Measurements from ENCODE around the gene HOXD11. TPM values are rescaled to one million over a fixed set of nuclear protein-coding genes. Genes with fewer than 3 reads are reported as not detected.

HOXD11 gene
- total and polyA plus RNA-seq, 2 donors (not counting 3 experiments of a cell fraction or from before 2014, with no cell fraction given), result not detected

GRCh38 chr2:176152350-176153181, 45.5 kb downstream of the HOXD11 start:
- POLR2A ChIA-PET, result interaction anchor here (0.6 kb wide), 1 partner anchor 29 kb away, joined by 3 read pairs; no protein-coding TSS in a partner anchor
- Histone ChIP-seq H3K4me1 (ENCODE audit: control insufficient read depth, extremely low read depth, insufficient read depth, low read length) (no peaks in the 10 kb centered on the region), H3K4me2 (ENCODE audit: insufficient read depth, low read length) (no peak overlapping the region), H3K27me3 (ENCODE audit: control insufficient read depth in 2 of 2, insufficient read depth in 2 of 2, low read length in 2 of 2) (no peaks in the 10 kb centered on the region), H2AFZ (ENCODE audit: low read depth, low read length) (no peak overlapping the region), H3K9me1 (replicated peaks; ENCODE audit: control insufficient read depth, extremely low read depth, insufficient read depth, low read length) (no peaks in the 10 kb centered on the region), H3K36me3 (ENCODE audit: control insufficient read depth in 2 of 2, extremely low read depth in 1 of 2, insufficient read depth in 2 of 2, low read length in 2 of 2) (peaks cover 2 to 22% of the 10 kb centered on the region in 2 experiments), H3K9me3 (replicated peaks; ENCODE audit: control insufficient read depth, insufficient read depth, low read length) (no peaks in the 10 kb centered on the region), H3K79me2 (ENCODE audit: control insufficient read depth, insufficient read depth, low read length) (peaks cover 19% of the 10 kb centered on the region), H4K20me1 (replicated peaks; ENCODE audit: control insufficient read depth, extremely low read depth, insufficient read depth, low read length) (no peaks in the 10 kb centered on the region), H3K4me3 (replicated peaks in 1 of 3; ENCODE audit: insufficient read depth in 1 of 3, low read depth in 1 of 3, low read length in 3 of 3) (no peak overlapping the region), H3K27ac (ENCODE audit: insufficient read depth, low read depth, low read length) (no peak overlapping the region), H3K9ac (replicated peaks; ENCODE audit: extremely low read depth, insufficient read depth, low read length) (no peak overlapping the region)
- FAIRE-seq, result no peak
- DNase-seq (ENCODE audit: low read depth, low spot score), result no peak
- BruUV-seq (replicated peaks), result no TSS peak
- TF ChIP-seq EZH2 (IDR thresholded peaks at IDR 0.05; ENCODE audit: borderline replicate concordance, low read depth, low read length, severe bottlenecking) (no peak), CTCF (IDR thresholded peaks at IDR 0.05; ENCODE audit: extremely low read depth in 1 of 2, insufficient read depth in 1 of 2, low read depth in 1 of 2, low read length in 2 of 2) (no peak), MYC (IDR thresholded peaks at IDR 0.05; ENCODE audit: low read depth, low read length) (no peak), MAX (IDR thresholded peaks at IDR 0.05; ENCODE audit: insufficient read depth, insufficient read length) (no peak), FOS (IDR thresholded peaks at IDR 0.05; ENCODE audit: borderline replicate concordance, insufficient read depth, low read length) (no peak), JUN (IDR thresholded peaks at IDR 0.05; ENCODE audit: borderline replicate concordance, insufficient read depth, insufficient read length, low read depth) (no peak), GATA2 (IDR thresholded peaks at IDR 0.05; ENCODE audit: insufficient read depth, insufficient read length, low read depth, low read length) (no peak), POLR2AphosphoS5 (IDR thresholded peaks at IDR 0.05; ENCODE audit: insufficient read depth, low read depth, low read length) (no peak), POLR2A (IDR thresholded peaks at IDR 0.05; ENCODE audit: low read depth, low read length) (no peak)
- intact Hi-C loops (cut with micrococcal nuclease) (no loop called here), dilution Hi-C loops (cut with MboI; ENCODE audit: extremely low pct_ligation_motif_present, low sequenced_read_pairs) (no loop called here)
- CTCF ChIA-PET, result interaction anchor here (0.9 to 4.1 kb wide), 2 partner anchors 302 kb away, joined by 3 to 25 read pairs; no protein-coding TSS in a partner anchor

Data from endothelial cell of umbilical vein (primary cell).